IPS DF 6.9 (cell line): ENCODE data around the gene MAST2.

Experiments used
- DNase-seq: peaks from one replicate; pipeline ENCODE4 v3.0.0-alpha.2; 2013; ENCODE audit warnings: low read depth, low spot score
- H3K27ac ChIP-seq: one replicate; pipeline ENCODE4 v1.5.1; 2013; ENCODE audit warnings: low read length, control low read depth
- H3K27me3 ChIP-seq: 2 replicates; pipeline ENCODE4 v1.6.1; 2013; ENCODE audit warnings: mild to moderate bottlenecking, low read length; ENCODE audit not compliant: control insufficient read depth, insufficient read depth
- H3K36me3 ChIP-seq: 2 replicates; pipeline ENCODE4 v1.6.1; 2013; ENCODE audit warnings: low read length; ENCODE audit not compliant: control insufficient read depth, insufficient read depth
- H3K4me1 ChIP-seq: 2 replicates; pipeline ENCODE4 v1.6.1; 2013; ENCODE audit warnings: low read length; ENCODE audit not compliant: control insufficient read depth, insufficient read depth
- H3K4me3 ChIP-seq: 2 replicates; pipeline ENCODE4 v1.5.1; 2013; ENCODE audit warnings: mild to moderate bottlenecking, low read length
- H3K9me3 ChIP-seq: 2 replicates; pipeline ENCODE4 v1.6.1; 2013; ENCODE audit warnings: low read length, inconsistent platforms; ENCODE audit not compliant: control insufficient read depth, insufficient read depth
- WGBS: extraction: QIAGEN DNeasy Blood & Tissue Kit; methylation state at CpG from one replicate; pipeline ENCODE4 v1.1.7; 2013; ENCODE audit warnings: mixed read lengths, missing lambda C conversion rate; ENCODE audit not compliant: insufficient read length, insufficient coverage; 5-methylcytosine and 5-hydroxymethylcytosine counted together

The MAST2 gene

DNA sequence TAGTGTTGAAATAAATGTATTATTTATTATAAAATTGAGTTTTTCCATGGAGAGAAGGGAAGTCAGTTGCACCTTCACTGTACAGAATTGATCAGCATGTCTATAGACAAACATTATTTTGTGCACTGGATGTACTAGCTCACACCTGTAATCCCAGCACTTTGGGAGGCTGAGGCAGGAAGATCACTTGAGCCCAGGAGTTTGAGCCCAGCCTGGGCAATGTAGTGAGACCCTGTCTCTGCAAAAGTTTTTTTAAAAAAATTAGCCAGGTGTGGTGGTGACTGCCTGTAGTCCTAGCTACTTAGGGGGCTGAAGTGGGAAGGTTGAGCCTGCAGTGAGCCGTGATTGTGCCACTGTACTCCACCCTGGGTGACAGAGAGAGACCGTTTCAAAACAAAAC, 87.7 kb downstream of the MAST2 start:
- no peak overlapping the region for H3K4me3 ChIP-seq
- no peak overlapping the region for H3K27ac ChIP-seq
- no peaks in the 10 kb centered on the region for H3K36me3 ChIP-seq
- H3K27me3 ChIP-seq: no peaks in the 10 kb centered on the region
- no CpG with 5 or more reads among the region's 2 CpGs for WGBS
- H3K9me3 ChIP-seq: no peaks in the 10 kb centered on the region
- H3K4me1 ChIP-seq: no peaks in the 10 kb centered on the region; the same call in 1 of the 2 replicates
- no peak for DNase-seq

DNA sequence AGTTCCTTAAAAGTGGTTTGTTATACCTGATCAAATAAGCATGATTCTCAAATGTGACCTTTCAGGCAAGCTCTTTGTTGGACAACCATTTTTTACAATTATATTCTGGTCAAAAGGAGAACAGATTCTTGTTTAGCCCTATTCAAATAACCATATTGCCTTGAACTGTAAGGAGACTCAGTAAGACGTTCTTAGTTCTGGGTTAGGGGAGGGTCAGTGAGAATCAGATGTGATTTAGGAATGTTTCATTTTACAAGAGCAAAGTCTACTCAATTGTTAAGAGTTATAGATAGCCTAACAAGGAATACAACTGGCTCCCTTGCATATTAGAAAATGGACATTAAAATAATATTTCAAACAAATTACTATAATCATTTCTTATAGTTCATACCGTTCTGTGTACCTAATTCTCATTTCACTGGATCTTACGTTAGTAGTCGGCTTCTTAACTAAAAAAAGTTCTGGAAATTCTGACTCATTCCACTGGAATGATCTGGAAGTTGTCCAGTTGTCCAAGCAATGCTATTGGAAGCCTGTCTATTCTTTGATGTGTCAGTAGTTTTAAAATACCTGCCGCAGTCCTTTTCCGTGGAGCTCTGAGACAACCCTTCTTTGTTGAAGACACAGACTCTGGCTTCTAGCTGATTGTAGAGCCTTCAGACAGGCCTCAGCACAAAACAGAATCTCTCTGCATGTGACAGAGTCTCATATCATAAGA, 88.8 kb downstream of the MAST2 start:
- no peaks in the 10 kb centered on the region for H3K9me3 ChIP-seq
- H3K4me1 ChIP-seq: no peaks in the 10 kb centered on the region; the same call in 1 of the 2 replicates
- WGBS: 88% methylated on average over 1 of the region's 6 CpGs
- no peak overlapping the region for H3K4me3 ChIP-seq
- no peaks in the 10 kb centered on the region for H3K27me3 ChIP-seq
- no peak for DNase-seq
- no peak overlapping the region for H3K27ac ChIP-seq
- no peaks in the 10 kb centered on the region for H3K36me3 ChIP-seq

DNA sequence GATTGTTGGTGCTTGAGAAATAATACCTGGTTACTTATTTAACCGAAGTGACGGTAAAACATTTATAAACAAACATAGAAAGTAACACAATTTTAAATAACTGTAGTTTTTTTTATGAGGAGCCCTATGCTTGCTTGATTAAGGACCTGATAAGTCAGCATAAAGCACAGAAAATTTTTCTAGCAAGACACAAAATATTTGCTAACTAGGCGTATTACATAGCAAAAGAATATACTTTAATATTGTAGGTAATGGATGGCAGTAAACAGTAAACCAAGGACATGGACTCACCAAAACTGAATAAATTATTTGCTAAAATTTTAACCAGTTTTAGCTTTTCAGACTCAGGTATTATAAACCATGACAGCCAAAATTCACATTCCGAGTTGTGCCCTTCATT, 90.9 kb downstream of the MAST2 start:
- DNase-seq: no peak
- no peaks in the 10 kb centered on the region; the same call in 1 of the 2 replicates for H3K4me1 ChIP-seq
- H3K27me3 ChIP-seq: no peaks in the 10 kb centered on the region
- H3K36me3 ChIP-seq: no peaks in the 10 kb centered on the region
- H3K4me3 ChIP-seq: no peak overlapping the region
- H3K27ac ChIP-seq: no peak overlapping the region
- no peaks in the 10 kb centered on the region for H3K9me3 ChIP-seq
- WGBS: no CpG with 5 or more reads among the region's 4 CpGs

DNA sequence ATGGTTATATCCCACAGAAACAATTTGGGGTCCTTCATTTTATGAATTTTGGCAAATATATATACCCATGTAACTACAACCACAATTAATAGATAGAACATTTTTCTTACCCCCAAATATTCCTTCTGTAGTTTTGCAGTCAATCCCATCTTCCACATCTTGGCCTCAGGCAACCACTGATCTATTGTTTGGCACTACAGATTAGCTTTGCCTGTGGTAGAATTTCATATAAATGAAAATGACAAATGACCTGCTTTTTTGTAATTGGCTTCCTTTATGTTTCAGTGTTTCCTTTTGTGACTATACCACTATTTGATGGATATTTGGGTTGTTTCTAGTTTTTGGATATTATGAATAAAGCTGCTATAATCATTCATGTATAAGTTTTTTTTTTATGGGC, 91.5 kb downstream of the MAST2 start:
- no peaks in the 10 kb centered on the region; the same call in 1 of the 2 replicates for H3K4me1 ChIP-seq
- no peaks in the 10 kb centered on the region for H3K36me3 ChIP-seq
- H3K27ac ChIP-seq: no peak overlapping the region
- H3K9me3 ChIP-seq: no peaks in the 10 kb centered on the region
- no peaks in the 10 kb centered on the region for H3K27me3 ChIP-seq
- DNase-seq: no peak
- H3K4me3 ChIP-seq: no peak overlapping the region

DNA sequence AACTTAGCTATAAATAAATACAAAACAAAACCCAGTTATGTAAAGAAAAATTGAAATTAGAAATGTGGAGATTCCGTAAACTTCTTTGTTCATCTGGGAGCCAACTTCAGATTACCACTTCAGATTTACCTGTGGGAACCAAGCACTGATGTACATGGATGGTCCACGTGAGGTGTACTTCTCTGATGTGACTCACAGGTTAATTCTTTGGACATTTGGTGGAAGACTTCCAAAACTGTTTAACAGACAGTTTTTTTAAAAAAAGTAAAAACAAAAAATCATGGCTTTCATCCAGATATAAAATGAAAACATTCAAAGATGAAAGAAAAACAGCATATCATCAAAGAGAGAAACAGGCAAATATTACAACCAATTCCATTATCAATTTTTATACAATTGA, 92.0 kb downstream of the MAST2 start:
- DNase-seq: no peak
- no peaks in the 10 kb centered on the region for H3K27me3 ChIP-seq
- H3K9me3 ChIP-seq: no peaks in the 10 kb centered on the region
- H3K27ac ChIP-seq: no peak overlapping the region
- WGBS: no CpG with 5 or more reads among the region's 2 CpGs
- no peaks in the 10 kb centered on the region; the same call in 1 of the 2 replicates for H3K4me1 ChIP-seq
- H3K36me3 ChIP-seq: no peaks in the 10 kb centered on the region
- no peak overlapping the region for H3K4me3 ChIP-seq

DNA sequence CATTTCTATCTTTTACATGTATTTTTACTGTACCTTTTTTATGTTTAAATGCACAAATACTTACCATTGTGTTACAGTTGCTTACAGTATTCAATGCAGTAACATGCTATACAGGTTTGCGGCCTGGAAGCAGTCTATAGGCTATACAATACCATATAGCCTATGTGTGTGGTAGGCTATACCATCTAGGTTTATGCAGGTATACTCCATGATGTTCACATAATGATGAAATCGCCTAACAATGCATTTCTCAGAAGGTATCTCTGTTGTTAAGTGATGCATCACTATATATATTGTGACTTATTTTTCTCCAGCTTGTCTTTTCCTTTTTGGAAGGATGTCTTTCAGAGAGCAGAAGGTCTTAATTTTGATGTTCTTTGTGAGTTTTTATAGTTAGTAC, 103.5 kb downstream of the MAST2 start:
- no peaks in the 10 kb centered on the region for H3K4me1 ChIP-seq
- DNase-seq: no peak
- H3K36me3 ChIP-seq: no peaks in the 10 kb centered on the region
- H3K27me3 ChIP-seq: no peaks in the 10 kb centered on the region
- WGBS: no CpG with 5 or more reads among the region's 2 CpGs
- H3K9me3 ChIP-seq: no peaks in the 10 kb centered on the region
- H3K4me3 ChIP-seq: no peak overlapping the region
- no peak overlapping the region for H3K27ac ChIP-seq

DNA sequence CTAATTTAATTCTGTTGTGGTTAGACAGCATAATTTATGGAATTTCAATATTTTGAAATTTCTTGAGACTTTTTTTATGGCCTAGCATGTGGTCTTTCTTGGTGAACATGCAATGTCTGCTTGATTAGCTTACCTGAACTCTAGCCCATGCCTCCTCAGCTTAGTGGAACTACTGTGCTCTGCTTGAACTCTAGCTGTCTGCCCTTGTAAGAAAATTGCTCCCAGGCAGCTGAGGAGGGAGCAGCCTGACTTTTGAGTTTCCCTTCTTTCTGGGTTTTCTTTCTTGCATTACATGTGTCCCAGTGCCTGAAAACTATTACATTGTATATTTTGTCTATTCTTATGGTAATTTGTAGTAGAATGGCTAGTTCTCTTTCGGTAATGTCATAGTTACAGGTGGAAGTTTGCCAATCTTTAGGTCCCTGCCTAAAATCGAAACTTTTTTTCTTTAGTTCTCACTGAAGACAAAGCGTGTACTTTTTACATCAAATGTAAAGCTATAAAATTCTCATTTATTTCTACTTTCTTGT, 105.3 kb downstream of the MAST2 start:
- no peaks in the 10 kb centered on the region for H3K36me3 ChIP-seq
- peaks cover 4% of the 10 kb centered on the region; the same call in 1 of the 2 replicates for H3K4me1 ChIP-seq
- H3K27me3 ChIP-seq: no peaks in the 10 kb centered on the region
- no peak overlapping the region for H3K4me3 ChIP-seq
- no CpG with 5 or more reads among the region's 3 CpGs for WGBS
- H3K27ac ChIP-seq: no peak overlapping the region
- no peak for DNase-seq
- H3K9me3 ChIP-seq: no peaks in the 10 kb centered on the region

DNA sequence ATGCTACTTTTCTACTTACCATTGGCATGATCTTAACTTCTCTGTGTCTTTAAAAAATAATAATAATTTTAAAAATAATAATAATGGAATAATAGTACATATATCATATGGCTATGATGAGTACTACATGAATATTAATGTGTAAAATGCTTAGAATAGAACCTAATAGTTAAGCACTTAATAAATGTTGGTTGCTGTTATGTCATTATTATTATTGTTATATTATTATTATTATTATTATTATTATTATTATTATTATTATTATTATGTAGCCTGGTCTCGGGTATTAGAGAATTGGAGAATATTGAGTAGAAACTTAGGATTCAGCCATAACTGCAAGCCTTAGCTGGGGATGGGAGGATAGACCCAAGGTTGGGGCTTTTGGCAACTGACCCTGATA, 108.2 kb downstream of the MAST2 start:
- DNase-seq: no peak
- Histone ChIP-seq H3K9me3 (no peaks in the 10 kb centered on the region), H3K27ac (no peak overlapping the region), H3K4me3 (no peak overlapping the region), H3K27me3 (no peaks in the 10 kb centered on the region), H3K36me3 (no peaks in the 10 kb centered on the region), H3K4me1 (peaks cover 4% of the 10 kb centered on the region; the same call in 1 of the 2 replicates)
- WGBS: no CpG with 5 or more reads among the region's 1 CpG

DNA sequence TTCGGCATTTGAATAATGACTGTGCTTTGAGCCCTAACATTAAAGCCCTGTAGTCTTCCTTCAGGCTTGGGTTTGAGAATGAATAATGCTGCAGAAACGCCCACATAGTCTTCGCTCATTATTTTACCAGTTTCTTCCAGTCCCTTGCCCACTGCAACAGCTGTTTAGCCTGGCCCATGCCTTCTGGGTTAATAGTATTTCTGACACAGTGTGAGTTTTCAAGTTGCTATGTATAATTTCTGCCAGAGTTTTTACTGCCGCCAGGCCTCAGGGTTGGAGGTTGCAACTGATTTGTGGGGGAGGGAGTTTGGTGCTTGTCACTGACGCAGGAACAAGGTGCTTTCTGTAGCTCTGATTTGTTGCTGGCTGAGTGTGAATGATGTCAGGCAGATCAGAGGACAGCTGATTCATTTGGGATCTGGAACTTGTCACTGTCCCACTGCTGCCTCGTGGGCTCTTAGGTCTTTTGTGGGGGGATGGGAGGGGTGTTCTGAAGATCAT, 109.8 kb downstream of the MAST2 start:
- no peak overlapping the region for H3K4me3 ChIP-seq
- no CpG with 5 or more reads among the region's 6 CpGs for WGBS
- no peaks in the 10 kb centered on the region for H3K36me3 ChIP-seq
- H3K9me3 ChIP-seq: no peaks in the 10 kb centered on the region
- peaks cover 4% of the 10 kb centered on the region; the same call in 1 of the 2 replicates for H3K4me1 ChIP-seq
- H3K27ac ChIP-seq: no peak overlapping the region
- no peak for DNase-seq
- no peaks in the 10 kb centered on the region for H3K27me3 ChIP-seq

DNA sequence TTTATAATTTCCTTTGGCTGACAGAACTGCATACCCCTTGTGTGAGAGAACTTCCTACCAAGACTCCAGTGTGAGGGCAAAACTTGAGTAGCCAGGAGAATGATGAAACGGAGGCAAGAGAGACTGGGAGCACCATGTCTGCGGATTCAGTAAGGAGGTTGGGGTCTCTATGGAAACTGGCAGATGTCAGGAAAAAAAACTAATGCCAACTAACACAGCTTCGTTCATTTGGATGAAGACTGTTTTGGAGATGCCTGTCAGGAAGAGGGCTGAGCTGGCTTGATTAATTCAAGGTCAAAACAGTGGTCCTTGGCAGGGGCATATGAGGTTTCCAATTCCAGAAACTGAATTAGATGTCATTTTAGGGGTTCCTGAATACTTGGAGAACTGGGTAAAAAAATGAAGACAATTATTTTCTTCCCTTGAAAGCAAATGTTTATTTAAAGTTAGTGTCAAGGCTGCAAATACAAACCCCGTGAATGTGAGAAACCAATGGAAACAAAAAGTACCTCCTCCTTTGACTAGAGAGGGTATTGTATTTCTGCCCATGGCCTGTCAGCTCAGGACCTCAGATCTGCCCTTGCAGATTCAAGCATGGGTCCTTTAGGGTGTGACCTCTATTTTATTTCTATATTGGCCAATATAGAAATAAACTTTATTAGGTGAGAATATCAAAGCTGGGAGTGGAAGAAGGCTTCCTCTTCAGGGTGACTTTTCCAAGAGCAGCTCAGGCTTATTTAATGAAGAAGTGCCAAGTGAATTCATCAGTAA, 110.5 kb downstream of the MAST2 start:
- peaks cover 4% of the 10 kb centered on the region; the same call in 1 of the 2 replicates for H3K4me1 ChIP-seq
- H3K9me3 ChIP-seq: no peaks in the 10 kb centered on the region
- H3K27ac ChIP-seq: no peak overlapping the region
- DNase-seq: no peak
- no peak overlapping the region for H3K4me3 ChIP-seq
- no peaks in the 10 kb centered on the region for H3K36me3 ChIP-seq
- H3K27me3 ChIP-seq: no peaks in the 10 kb centered on the region
- WGBS: no CpG with 5 or more reads among the region's 4 CpGs
